Measurements from ENCODE around the gene TRAPPC10.

TRAPPC10 gene

GRCh38 chr21:44011123-44011522 is 986 bp upstream of the TRAPPC10 start:
- Mint-ChIP-seq H3K4me3 (peak overlapping the region; percentile 90), H3K27ac (peak overlapping the region; percentile 82), H3K36me3 (ENCODE audit: low read depth) (no peaks in the 10 kb centered on the region), H3K4me1 (peaks cover 39% of the 10 kb centered on the region), H3K27me3 (ENCODE audit: low read depth, poor library complexity) (peaks cover 9% of the 10 kb centered on the region), H3K9me3 (peaks cover 3% of the 10 kb centered on the region)
- no peak for DNase-seq
- TF ChIP-seq CTCF (IDR thresholded peaks at IDR 0.05), result no peak

DNA sequence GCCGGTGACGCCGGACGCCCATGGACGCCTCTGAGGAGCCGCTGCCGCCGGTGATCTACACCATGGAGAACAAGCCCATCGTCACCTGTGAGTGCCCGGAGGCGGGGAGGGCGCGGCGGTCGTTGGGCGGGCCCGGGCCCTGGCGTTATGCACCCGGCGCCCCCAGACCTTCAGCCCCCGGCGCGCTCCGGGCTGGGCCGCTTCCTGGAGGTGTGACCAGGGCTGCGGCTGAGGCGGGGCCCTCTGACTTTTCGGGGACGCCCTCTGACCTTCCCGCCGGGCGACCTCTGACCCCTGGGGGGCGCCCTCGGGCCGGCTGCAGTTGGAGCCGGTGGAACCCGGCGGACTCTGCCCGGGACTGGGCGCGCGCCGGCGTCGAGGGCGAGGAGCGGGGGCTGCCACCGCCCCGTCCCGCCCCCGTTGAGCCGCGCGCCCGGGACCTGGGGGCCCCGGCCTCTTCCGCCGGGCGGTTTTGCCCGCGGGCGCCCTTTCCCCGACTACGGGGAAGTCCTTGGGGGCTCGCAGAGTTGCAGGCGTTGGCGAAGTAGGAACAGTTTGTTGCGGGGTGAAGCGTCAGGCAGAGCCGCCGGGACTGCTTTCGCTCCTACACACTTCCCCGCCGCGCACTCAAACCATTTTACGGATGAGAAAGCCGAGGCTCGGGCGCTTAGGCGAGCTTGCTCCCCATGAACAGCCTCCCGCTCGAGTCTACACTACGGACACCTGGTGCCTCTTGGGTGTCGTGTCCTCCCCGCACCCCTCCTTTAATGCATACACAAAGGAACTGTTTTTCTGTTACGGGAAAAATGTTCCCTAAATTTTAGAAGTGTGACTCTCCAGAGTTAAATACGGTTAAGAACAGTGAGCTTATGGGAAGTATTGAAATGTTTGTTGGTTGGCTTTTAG is 618 bp downstream of the TRAPPC10 start:
- H3K4me3 Mint-ChIP-seq, result peak overlapping the region; percentile 89
- H3K27me3 Mint-ChIP-seq (ENCODE audit: low read depth, poor library complexity), result peaks cover 5% of the 10 kb centered on the region
- peaks cover 3% of the 10 kb centered on the region for H3K9me3 Mint-ChIP-seq
- H3K27ac Mint-ChIP-seq, result peak overlapping the region; percentile 84
- peaks cover 41% of the 10 kb centered on the region for H3K4me1 Mint-ChIP-seq
- TF ChIP-seq CTCF (IDR thresholded peaks at IDR 0.05), result no peak
- H3K36me3 Mint-ChIP-seq (ENCODE audit: low read depth), result no peaks in the 10 kb centered on the region
- DNase-seq, result peak; percentile 77

GRCh38 chr21:44013380-44014088 is 1.4 kb downstream of the TRAPPC10 start:
- peaks cover 3% of the 10 kb centered on the region for H3K9me3 Mint-ChIP-seq
- peaks cover 44% of the 10 kb centered on the region for H3K4me1 Mint-ChIP-seq
- H3K36me3 Mint-ChIP-seq (ENCODE audit: low read depth), result no peaks in the 10 kb centered on the region

DNA sequence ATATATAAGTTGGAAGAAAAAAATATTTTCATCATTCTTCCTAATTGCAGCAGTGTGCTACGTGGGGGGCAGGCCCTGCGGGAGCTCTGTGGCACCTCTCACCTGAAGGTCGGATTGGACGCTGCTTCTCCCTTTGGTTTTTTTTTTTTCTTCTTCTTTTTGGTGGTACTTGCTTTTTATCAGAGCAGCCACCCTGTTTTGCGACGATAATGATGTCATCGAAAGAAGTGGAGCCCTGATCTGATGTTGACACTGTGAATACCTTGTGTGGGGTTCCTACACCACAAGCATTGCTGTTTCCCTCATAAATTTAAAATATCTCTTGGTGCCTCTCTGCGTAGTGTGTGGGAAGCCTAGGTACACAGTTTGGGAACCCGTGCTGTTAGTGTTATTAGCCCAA is 5.5 kb downstream of the TRAPPC10 start:
- no peaks in the 10 kb centered on the region for H3K36me3 Mint-ChIP-seq (ENCODE audit: low read depth)
- no peak for DNase-seq
- H3K27ac Mint-ChIP-seq, result peak overlapping the region; percentile 50
- no peaks in the 10 kb centered on the region for H3K9me3 Mint-ChIP-seq
- no peaks in the 10 kb centered on the region for H3K27me3 Mint-ChIP-seq (ENCODE audit: low read depth, poor library complexity)
- TF ChIP-seq CTCF (IDR thresholded peaks at IDR 0.05), result no peak
- no peak overlapping the region for H3K4me3 Mint-ChIP-seq
- peaks cover 41% of the 10 kb centered on the region for H3K4me1 Mint-ChIP-seq

More at GRCh38 chr21:44013380-44014088, 1.4 kb downstream of the TRAPPC10 start:
- H3K4me3 Mint-ChIP-seq, result peak overlapping the region; percentile 89
- no peak for TF ChIP-seq CTCF (IDR thresholded peaks at IDR 0.05)
- no peak for DNase-seq
- H3K27me3 Mint-ChIP-seq (ENCODE audit: low read depth, poor library complexity), result peaks cover under 1% of the 10 kb centered on the region
- peak overlapping the region; percentile 84 for H3K27ac Mint-ChIP-seq

- no peaks in the 10 kb centered on the region for H3K27me3 Mint-ChIP-seq (ENCODE audit: low read depth, poor library complexity)
- DNase-seq, result no peak
- no peaks in the 10 kb centered on the region for H3K9me3 Mint-ChIP-seq
- H3K4me1 Mint-ChIP-seq, result peaks cover 39% of the 10 kb centered on the region
- H3K27ac Mint-ChIP-seq, result no peak overlapping the region
- H3K36me3 Mint-ChIP-seq (ENCODE audit: low read depth), result no peaks in the 10 kb centered on the region
- TF ChIP-seq CTCF (IDR thresholded peaks at IDR 0.05), result no peak
- no peak overlapping the region for H3K4me3 Mint-ChIP-seq
Measured at GRCh38 chr21:44018127-44018526, 6.0 kb downstream of the TRAPPC10 start.
